HCT116 (cell line): Measurements from ENCODE around the gene ARFGAP3. TPM values are rescaled to one million over a fixed set of nuclear protein-coding genes. Genes with fewer than 3 reads are reported as not detected.

ENCODE experiments used
- ATAC-seq: fragments of 200-7000 bp; cut with Tn5 transposase; 2 replicates; pipeline ENCODE4 v1.9.1; 2020; ENCODE audit warnings: mild to moderate bottlenecking, moderate library complexity
- BruUV-seq: library from RNA; stranded (reverse); fragments of 400-500 nt; replicated peaks from 2 replicates; lab custom pipeline; 2021; lab: Mats Ljungman, UMichigan
- CTCF ChIA-PET: fragments of 300-600 bp; sonication (Branson Sonifier 250); formaldehyde crosslinking; loops from one replicate; lab custom pipeline; 2021; ENCODE audit warnings: antibody characterized with exemption; lab: Charles Lee
- POLR2A ChIA-PET: fragments of 300-600, 350-600 bp; sonication (Branson Sonifier 250); formaldehyde crosslinking; loops from one replicate; lab custom pipeline; 2021; ENCODE audit warnings: antibody characterized with exemption; lab: Charles Lee
- RAD21 ChIA-PET, 2 experiments: fragments of 300-600 bp; sonication (Branson Sonifier 250); formaldehyde crosslinking; loops; one replicate each; lab custom pipeline; 2023; ENCODE audit warnings: low total read pairs in 2 of 2; ENCODE audit not compliant: uncharacterized antibody in 2 of 2, unreplicated experiment in 2 of 2, low non-redundant PET in 1 of 2; lab: Charles Lee
- DNase-seq: peaks from one replicate; pipeline ENCODE4 v3.0.0-alpha.2; 2010; ENCODE audit warnings: low read depth, low spot score
- H2AFZ ChIP-seq: fragments of 200-600 bp; shearing (Covaris generic), sonication (generic); 2 replicates; pipeline ENCODE4 v1.6.1; 2017; ENCODE audit warnings: low read depth, mixed run types, mixed read lengths, antibody characterized with exemption, low read length; ENCODE audit not compliant: poor library complexity, severe bottlenecking
- H3K27ac ChIP-seq: 2 replicates; pipeline ENCODE4 v1.5.1; 2012; ENCODE audit warnings: low read depth, low read length
- H3K27me3 ChIP-seq: fragments of 200-600 bp; sonication (generic); 2 replicates; pipeline ENCODE4 v1.6.1; 2016; ENCODE audit warnings: mixed run types, low read length, mixed read lengths; ENCODE audit not compliant: insufficient read depth
- H3K36me3 ChIP-seq, 2 experiments: fragments of 200-500 bp in 1 of 2; fragments of 200-600 bp in 1 of 2; sonication (Bioruptor generic) in 1 of 2; sonication (generic) in 1 of 2; 2 replicates each; pipeline versions ENCODE4 v1.5.1 to v1.6.1; 2014 to 2016; ENCODE audit warnings: low read length in 2 of 2, inconsistent platforms in 1 of 2, mixed read lengths in 1 of 2, mixed run types in 1 of 2; ENCODE audit not compliant: insufficient read depth in 2 of 2, control insufficient read depth in 1 of 2
- H3K4me1 ChIP-seq, 2 experiments: fragments of 200-600 bp in 1 of 2; sonication (generic) in 1 of 2; 2 replicates each; pipeline versions ENCODE4 v1.5.1 to v1.6.1; 2012 to 2017; ENCODE audit warnings: low read length in 2 of 2, inconsistent platforms in 1 of 2, mild to moderate bottlenecking in 1 of 2, mixed read lengths in 1 of 2, mixed run types in 1 of 2, moderate library complexity in 1 of 2; ENCODE audit not compliant: insufficient read depth in 2 of 2, control insufficient read depth in 1 of 2
- H3K4me2 ChIP-seq: fragments of 200-600 bp; sonication (generic); 2 replicates; pipeline ENCODE4 v1.6.1; 2017; ENCODE audit warnings: mixed run types, low read length, mixed read lengths
- H3K4me3 ChIP-seq, 2 experiments: fragments of 200-600 bp in 1 of 2; sonication (generic) in 1 of 2; replicated peaks in 1 of 2; 2 replicates each; pipeline ENCODE4 v1.5.1; 2011 to 2016; ENCODE audit warnings: low read length in 2 of 2, control low read depth in 1 of 2, low read depth in 1 of 2, mild to moderate bottlenecking in 1 of 2, mixed read lengths in 1 of 2, mixed run types in 1 of 2
- H3K79me2 ChIP-seq: fragments of 200-600 bp; sonication (generic); 2 replicates; pipeline ENCODE4 v1.6.1; 2017; ENCODE audit warnings: mild to moderate bottlenecking, mixed run types, low read length, moderate library complexity, mixed read lengths; ENCODE audit not compliant: insufficient read depth
- H3K9ac ChIP-seq: fragments of 200-600 bp; sonication (generic); 2 replicates; pipeline ENCODE4 v1.6.1; 2016; ENCODE audit warnings: low read length, mixed read lengths
- H3K9me2 ChIP-seq: fragments of 200-600 bp; sonication (generic), shearing (Covaris generic); 2 replicates; pipeline ENCODE4 v1.6.1; 2017; ENCODE audit warnings: mixed run types, mild to moderate bottlenecking, moderate library complexity; ENCODE audit not compliant: insufficient read depth
- H3K9me3 ChIP-seq, 2 experiments: fragments of 200-500 bp in 1 of 2; fragments of 200-600 bp in 1 of 2; sonication (Bioruptor generic) in 1 of 2; sonication (generic) in 1 of 2; 2 replicates each; pipeline ENCODE4 v1.6.1; 2014 to 2017; ENCODE audit warnings: low read length in 2 of 2, mixed read lengths in 2 of 2, inconsistent platforms in 1 of 2, low read depth in 1 of 2, mild to moderate bottlenecking in 1 of 2, mixed run types in 1 of 2, moderate library complexity in 1 of 2; ENCODE audit not compliant: control insufficient read depth in 1 of 2, insufficient read depth in 1 of 2
- H4K20me1 ChIP-seq: fragments of 200-600 bp; sonication (generic), shearing (Covaris generic); 2 replicates; pipeline ENCODE4 v1.6.1; 2017; ENCODE audit warnings: mixed run types, mild to moderate bottlenecking, moderate library complexity; ENCODE audit not compliant: insufficient read depth
- CTCF ChIP-seq, 3 experiments: fragments of 200-600 bp in 1 of 3; sonication (generic) in 1 of 3; IDR thresholded peaks in 2 of 3; conservative IDR thresholded peaks in 1 of 3; 2 replicates each; pipeline ENCODE4 v1.5.1; 2012 to 2017; ENCODE audit warnings: low read depth in 2 of 3, low read length in 2 of 3, antibody characterized with exemption in 1 of 3, borderline replicate concordance in 1 of 3, control low read depth in 1 of 3, mild to moderate bottlenecking in 1 of 3, mixed read lengths in 1 of 3, mixed run types in 1 of 3, moderate library complexity in 1 of 3; ENCODE audit not compliant: insufficient read depth in 1 of 3
- EGR1 ChIP-seq: IDR thresholded peaks from 2 replicates; pipeline ENCODE4 v1.6.1; 2012; ENCODE audit warnings: low read depth
- ELF1 ChIP-seq: IDR thresholded peaks from 2 replicates; pipeline ENCODE4 v1.6.1; 2012; ENCODE audit warnings: low read depth, borderline replicate concordance
- EZH2 ChIP-seq: fragments of 200-600 bp; sonication (generic); IDR thresholded peaks from 2 replicates; pipeline ENCODE4 v1.6.1; 2017; ENCODE audit warnings: antibody characterized with exemption, mixed run types
- EZH2phosphoT487 ChIP-seq: fragments of 200-600 bp; IDR thresholded peaks from 2 replicates; pipeline ENCODE4 v1.6.1; 2018; ENCODE audit warnings: antibody characterized with exemption, borderline replicate concordance
- FOSL1 ChIP-seq: IDR thresholded peaks from 2 replicates; pipeline ENCODE4 v1.6.1; 2012; ENCODE audit warnings: low read depth
- JUND ChIP-seq: IDR thresholded peaks from 2 replicates; pipeline ENCODE4 v1.6.1; 2012
- POLR2A ChIP-seq: IDR thresholded peaks from 2 replicates; pipeline ENCODE4 v1.7.0; 2011; ENCODE audit warnings: borderline replicate concordance; ENCODE audit not compliant: insufficient read depth, insufficient read length; ENCODE audit errors: extremely low read depth
- POLR2AphosphoS5 ChIP-seq: IDR thresholded peaks from 2 replicates; pipeline ENCODE4 v1.6.1; 2011; ENCODE audit warnings: mild to moderate bottlenecking, low read depth, low read length, moderate library complexity
- RAD21 ChIP-seq: IDR thresholded peaks from 2 replicates; pipeline ENCODE4 v1.6.1; 2012; ENCODE audit warnings: low read depth, mild to moderate bottlenecking
- SIN3A ChIP-seq: IDR thresholded peaks from 2 replicates; pipeline ENCODE4 v1.6.1; 2012; ENCODE audit warnings: low read depth
- SP1 ChIP-seq: IDR thresholded peaks from 2 replicates; pipeline ENCODE4 v1.6.1; 2012; ENCODE audit warnings: low read depth
- SRF ChIP-seq: IDR thresholded peaks from 2 replicates; pipeline ENCODE4 v1.6.1; 2012; ENCODE audit warnings: low read depth
- TCF7L2 ChIP-seq: IDR thresholded peaks from 2 replicates; pipeline ENCODE4 v1.7.0; 2011; ENCODE audit warnings: borderline replicate concordance, inconsistent platforms; ENCODE audit not compliant: insufficient read depth, insufficient read length; ENCODE audit errors: extremely low read depth
- ZFX ChIP-seq: fragments of 450-650 bp; IDR thresholded peaks from 2 replicates; pipeline ENCODE4 v1.6.1; 2017
- intact Hi-C: fragments of 100-400 bp; cut with micrococcal nuclease; formaldehyde crosslinking; loops from 2 replicates; pipeline ENCODE4 v1.10.0; 2022
- total RNA-seq: library from RNA; stranded (reverse); gene quantifications from one replicate; pipeline ENCODE4 v1.2.1, GENCODE V29; 2021; ENCODE audit not compliant: unreplicated experiment
- TF ChIP-seq, protein P1 (sequence below): IDR thresholded peaks from 2 replicates; pipeline ENCODE4 v1.6.1; 2012; ENCODE audit warnings: low read depth
- TF ChIP-seq, protein P2 (sequence below): IDR thresholded peaks from 2 replicates; pipeline ENCODE4 v1.6.1; 2012

ARFGAP3 gene
- total RNA-seq, 1 experiment from 2014 or later, result 15.4 TPM

DNA sequence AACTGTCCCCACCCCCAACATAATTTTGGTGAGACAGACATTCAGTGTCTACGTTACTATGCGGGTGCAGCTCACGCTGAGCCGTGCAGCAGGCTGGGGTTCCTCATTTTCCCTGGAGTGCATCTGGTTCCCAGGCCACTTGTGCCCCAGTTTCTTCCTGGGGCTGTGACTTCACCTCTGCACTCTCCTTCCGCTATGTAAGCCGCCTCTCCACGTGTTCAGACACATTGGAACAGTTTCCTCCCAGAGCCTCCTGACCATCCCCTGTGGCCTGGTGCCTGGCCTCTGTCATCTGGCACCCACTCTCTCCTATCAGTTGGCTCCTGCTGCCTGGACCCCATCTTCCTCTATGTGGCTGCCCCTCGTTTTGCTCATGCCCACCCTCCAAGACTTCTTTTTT is 90.2 kb downstream of the ARFGAP3 start:
- H3K4me1 ChIP-seq, result peaks cover 13 to 18% of the 10 kb centered on the region in 2 experiments
- H3K9ac ChIP-seq, result no peak overlapping the region
- no peak overlapping the region for H3K4me2 ChIP-seq
- ChIA-PET RAD21 (no interaction called here), POLR2A (no interaction called here), CTCF (no interaction called here)
- intact Hi-C loops, result no loop called here
- DNase-seq (no peak), ATAC-seq (no peak)
- TF ChIP-seq, protein P1, sequence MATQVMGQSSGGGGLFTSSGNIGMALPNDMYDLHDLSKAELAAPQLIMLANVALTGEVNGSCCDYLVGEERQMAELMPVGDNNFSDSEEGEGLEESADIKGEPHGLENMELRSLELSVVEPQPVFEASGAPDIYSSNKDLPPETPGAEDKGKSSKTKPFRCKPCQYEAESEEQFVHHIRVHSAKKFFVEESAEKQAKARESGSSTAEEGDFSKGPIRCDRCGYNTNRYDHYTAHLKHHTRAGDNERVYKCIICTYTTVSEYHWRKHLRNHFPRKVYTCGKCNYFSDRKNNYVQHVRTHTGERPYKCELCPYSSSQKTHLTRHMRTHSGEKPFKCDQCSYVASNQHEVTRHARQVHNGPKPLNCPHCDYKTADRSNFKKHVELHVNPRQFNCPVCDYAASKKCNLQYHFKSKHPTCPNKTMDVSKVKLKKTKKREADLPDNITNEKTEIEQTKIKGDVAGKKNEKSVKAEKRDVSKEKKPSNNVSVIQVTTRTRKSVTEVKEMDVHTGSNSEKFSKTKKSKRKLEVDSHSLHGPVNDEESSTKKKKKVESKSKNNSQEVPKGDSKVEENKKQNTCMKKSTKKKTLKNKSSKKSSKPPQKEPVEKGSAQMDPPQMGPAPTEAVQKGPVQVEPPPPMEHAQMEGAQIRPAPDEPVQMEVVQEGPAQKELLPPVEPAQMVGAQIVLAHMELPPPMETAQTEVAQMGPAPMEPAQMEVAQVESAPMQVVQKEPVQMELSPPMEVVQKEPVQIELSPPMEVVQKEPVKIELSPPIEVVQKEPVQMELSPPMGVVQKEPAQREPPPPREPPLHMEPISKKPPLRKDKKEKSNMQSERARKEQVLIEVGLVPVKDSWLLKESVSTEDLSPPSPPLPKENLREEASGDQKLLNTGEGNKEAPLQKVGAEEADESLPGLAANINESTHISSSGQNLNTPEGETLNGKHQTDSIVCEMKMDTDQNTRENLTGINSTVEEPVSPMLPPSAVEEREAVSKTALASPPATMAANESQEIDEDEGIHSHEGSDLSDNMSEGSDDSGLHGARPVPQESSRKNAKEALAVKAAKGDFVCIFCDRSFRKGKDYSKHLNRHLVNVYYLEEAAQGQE, result no peak
- TF ChIP-seq JUND, result no peak
- no peak for TF ChIP-seq POLR2AphosphoS5
- TF ChIP-seq ELF1, result no peak
- no peak for TF ChIP-seq SP1
- TF ChIP-seq TCF7L2, result no peak
- no peak for TF ChIP-seq EZH2phosphoT487
- TF ChIP-seq ZFX, result no peak
- no peak for TF ChIP-seq EGR1
- no peak for TF ChIP-seq CTCF (IDR thresholded peaks at IDR 0.05 in 2 of 3, conservative IDR thresholded peaks at IDR 0.05 in 1 of 3; ENCODE audit: borderline replicate concordance in 1 of 3, insufficient read depth in 1 of 3, low read depth in 2 of 3, low read length in 2 of 3)
- TF ChIP-seq RAD21, result no peak
- no peak for TF ChIP-seq POLR2A
- TF ChIP-seq SIN3A, result no peak
- TF ChIP-seq SRF, result no peak
- TF ChIP-seq EZH2, result no peak
- TF ChIP-seq, protein P2, sequence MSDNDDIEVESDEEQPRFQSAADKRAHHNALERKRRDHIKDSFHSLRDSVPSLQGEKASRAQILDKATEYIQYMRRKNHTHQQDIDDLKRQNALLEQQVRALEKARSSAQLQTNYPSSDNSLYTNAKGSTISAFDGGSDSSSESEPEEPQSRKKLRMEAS, result no peak
- no peak for TF ChIP-seq FOSL1
- H3K36me3 ChIP-seq, result no peaks in the 10 kb centered on the region
- no peaks in the 10 kb centered on the region for H4K20me1 ChIP-seq
- BruUV-seq, result no TSS peak
- no peaks in the 10 kb centered on the region for H3K79me2 ChIP-seq
- H3K27ac ChIP-seq, result no peak overlapping the region
- no peaks in the 10 kb centered on the region for H3K9me3 ChIP-seq
- H3K4me3 ChIP-seq, result no peak overlapping the region
- no peaks in the 10 kb centered on the region for H3K27me3 ChIP-seq
- no peaks in the 10 kb centered on the region for H3K9me2 ChIP-seq
- no peak overlapping the region for H2AFZ ChIP-seq
